NCI-H1694 treated with DMSO at 0.1 percent for 48 hours (cell line): ENCODE data around the gene VMP1.

Experiments used
- DNase-seq: peaks from one replicate; lab custom pipeline; 2025; lab: John Stamatoyannopoulos, UW

Gene VMP1

GRCh38 chr17:59707149-59707970 is at the start of gene VMP1, which contains the start of gene PTRH2:
Gene VMP1, plus strand, starts transcription at chr17:59707654. Its CDS starts 23,793 bp downstream, at chr17:59731447.
Gene PTRH2, minus strand, starts transcription at chr17:59707430. Its CDS starts 9,452 bp downstream, at chr17:59697978.
- peak; percentile 99 for DNase-seq

DNA sequence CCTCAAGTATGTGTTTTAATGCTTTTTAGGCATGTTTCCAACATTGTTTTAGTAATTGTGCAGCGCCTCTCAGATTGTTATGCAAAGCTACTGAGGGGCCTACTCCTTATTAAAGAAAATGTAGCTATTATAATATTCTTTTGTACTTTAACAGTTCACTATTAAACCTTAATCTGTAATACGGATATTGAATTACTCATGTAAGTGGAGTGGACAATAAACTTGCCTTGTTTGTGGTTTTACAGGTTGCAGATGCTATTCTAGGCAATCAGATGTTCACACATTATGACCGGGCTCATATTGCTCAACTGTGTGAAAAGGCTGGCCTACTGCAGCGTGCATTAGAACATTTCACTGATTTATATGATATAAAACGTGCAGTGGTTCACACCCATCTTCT is 41.2 kb upstream of the VMP1 start:
- DNase-seq: no peak

DNA sequence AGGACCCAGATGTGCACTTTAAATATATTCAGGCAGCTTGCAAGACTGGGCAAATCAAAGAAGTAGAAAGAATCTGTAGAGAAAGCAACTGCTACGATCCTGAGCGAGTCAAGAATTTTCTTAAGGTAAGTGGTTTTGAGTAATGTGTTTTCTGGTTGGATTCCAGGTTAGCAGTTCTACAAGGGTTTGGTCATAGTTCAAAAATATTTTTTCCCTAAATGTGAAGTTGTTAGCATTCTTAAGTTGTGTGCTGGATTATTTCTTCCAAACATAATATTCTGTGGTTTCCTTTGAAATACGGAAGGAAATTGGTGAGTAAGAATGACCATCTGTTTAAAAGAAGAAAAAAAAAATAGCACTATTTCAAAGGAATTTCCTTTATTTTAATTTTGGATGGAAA is 38.6 kb upstream of the VMP1 start:
- no peak for DNase-seq

- DNase-seq: no peak
These were observed 38.0 kb upstream of the VMP1 start for GRCh38 chr17:59669411-59669810.

DNA sequence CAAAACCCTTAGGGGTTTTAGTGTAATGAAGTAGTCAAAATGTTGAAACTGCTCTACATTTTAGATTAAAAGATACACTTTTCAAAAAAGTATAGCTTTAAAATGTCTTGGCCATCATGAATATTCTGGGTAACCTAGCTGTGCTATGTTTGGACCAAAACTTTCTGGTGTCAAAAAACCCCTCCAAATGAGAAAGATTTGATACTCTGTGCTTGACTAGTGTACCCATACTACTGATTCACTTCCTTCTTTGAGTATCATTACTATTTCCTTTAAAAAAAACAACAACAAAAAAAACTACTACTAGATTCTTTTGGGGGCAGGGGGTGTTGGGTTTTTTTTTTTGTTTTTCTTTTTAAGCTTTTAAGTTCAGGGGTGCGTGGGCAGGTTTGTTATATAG is 37.5 kb upstream of the VMP1 start:
- DNase-seq: no peak

DNA sequence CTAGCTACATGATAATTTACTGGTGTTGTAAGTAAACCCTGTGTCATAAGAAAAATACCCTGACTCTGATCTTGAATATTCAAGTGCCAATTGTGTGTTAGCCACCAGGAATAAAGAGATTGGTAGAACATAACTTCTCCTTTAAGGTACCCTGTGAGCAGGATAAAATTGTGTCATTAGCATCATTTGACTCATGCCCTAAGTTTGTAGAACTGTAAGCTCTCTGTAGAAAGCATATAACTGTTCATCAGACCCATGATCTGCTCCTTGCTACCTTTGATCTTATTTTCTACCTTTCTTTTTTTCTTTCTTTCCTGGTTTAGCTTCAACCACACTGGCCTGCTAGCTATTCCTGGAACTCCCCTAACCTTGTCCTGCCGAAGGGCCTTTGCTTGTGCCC is 36.1 kb upstream of the VMP1 start:
- DNase-seq: no peak

DNA sequence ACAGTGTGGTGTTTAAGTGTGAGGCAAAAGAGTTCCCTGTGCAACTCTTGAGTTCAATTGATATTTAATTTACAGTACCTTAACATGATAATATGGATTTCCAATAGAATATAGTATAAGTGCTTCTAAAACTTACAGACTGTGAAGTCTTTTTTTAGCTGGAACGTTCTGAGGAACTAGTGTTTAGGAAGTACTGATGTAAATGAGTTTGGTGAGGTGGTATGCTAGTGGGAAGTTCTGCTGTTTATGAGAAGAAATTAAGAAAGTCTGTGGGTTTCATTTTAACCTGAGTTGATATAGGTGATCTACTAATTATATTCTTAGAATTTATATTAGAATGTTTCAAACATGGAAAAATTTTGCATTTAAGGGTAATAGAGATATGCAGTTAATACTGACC is 32.2 kb upstream of the VMP1 start:
- DNase-seq: no peak

GRCh38 chr17:59676716-59677115 is 30.7 kb upstream of the VMP1 start:
- no peak for DNase-seq

- no peak for DNase-seq
These were observed 28.5 kb upstream of the VMP1 start for GRCh38 chr17:59678918-59679317.

DNA sequence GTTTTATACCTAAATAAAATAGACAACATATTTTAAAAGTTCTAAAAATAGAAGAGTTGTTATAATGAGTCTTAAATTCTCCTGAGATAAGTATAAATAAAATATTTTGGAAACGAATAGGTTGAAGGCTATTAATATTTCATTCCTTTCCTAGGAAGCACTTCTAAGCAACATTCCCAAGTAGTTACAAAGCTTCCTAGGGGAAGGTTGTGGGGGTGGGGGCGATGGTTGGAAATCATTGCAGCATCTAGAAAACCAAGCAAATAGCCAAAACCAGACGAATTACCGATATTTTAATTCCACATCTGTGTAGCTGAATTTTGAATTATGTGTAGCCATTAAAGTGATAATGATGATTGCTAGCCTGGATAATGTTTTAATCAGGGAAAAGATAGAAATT is 27.1 kb upstream of the VMP1 start:
- DNase-seq: no peak

- DNase-seq: no peak
These were observed 24.2 kb upstream of the VMP1 start for GRCh38 chr17:59683283-59683682.

DNA sequence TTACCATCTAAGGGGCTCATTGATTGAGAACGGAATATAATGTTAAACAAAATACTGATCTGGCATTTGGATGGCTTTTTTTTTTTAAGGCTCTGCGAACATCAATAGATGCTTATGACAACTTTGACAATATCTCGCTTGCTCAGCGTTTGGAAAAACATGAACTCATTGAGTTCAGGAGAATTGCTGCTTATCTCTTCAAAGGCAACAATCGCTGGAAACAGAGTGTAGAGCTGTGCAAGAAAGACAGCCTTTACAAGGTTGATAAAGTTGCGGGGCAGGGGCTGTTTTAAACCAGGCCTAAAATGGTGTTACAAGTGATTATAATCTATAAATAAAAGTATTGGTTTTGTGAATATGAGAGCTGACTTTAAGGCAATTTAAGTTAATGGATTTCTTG is 22.5 kb upstream of the VMP1 start:
- DNase-seq: no peak

DNA sequence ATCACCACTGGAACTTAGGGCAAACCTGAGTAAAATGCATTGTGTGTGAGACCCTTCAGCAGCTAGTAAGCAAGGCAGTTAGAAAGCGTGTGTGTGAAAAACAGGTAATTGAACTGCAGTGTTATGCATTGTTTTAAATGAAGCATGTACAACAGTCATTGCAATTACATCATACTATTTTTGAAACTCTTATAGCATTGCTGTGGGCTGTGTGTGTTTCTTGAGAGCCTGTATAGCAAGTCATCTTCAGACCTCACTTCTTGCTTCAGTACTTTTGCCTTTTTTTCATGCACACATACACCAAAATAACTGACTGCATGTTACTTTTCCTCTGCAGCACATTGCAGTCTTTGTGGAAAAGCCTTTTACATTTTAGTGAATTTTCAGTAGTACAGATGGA is 19.4 kb upstream of the VMP1 start:
- no peak for DNase-seq

- DNase-seq: no peak
These were observed 19.0 kb upstream of the VMP1 start for GRCh38 chr17:59688496-59688895.

DNA sequence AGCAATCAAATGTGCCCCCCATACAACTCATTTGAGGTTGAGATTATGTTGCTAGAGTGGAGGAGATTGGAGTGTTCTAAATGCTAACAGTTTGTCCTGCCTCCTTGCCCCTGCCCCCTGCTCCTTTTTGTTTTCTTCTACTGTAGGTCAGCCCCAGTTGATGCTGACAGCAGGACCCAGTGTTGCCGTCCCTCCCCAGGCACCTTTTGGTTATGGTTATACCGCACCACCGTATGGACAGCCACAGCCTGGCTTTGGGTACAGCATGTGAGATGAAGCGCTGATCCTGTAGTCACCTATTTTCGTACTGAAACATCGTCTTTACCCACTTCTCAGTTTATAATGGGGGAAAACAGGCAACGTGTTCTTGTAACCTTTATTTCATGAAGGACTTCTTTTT is 13.9 kb upstream of the VMP1 start:
- DNase-seq: no peak

DNA sequence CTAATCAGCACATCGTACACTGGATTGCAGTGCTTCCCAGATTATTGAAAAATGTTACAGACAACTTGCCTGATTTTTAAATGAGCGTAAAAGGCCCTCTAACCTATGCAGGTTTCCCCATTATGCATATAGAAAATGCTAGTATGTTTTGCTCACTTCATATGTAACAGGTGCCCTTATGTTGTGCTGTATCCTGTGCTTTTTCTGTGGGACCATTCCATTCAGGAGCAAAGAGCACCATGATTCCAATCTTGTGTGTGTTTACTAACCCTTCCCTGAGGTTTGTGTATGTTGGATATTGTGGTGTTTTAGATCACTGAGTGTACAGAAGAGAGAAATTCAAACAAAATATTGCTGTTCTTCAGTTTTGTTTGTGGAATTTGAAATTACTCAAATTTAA is 13.1 kb upstream of the VMP1 start:
- DNase-seq: no peak

DNA sequence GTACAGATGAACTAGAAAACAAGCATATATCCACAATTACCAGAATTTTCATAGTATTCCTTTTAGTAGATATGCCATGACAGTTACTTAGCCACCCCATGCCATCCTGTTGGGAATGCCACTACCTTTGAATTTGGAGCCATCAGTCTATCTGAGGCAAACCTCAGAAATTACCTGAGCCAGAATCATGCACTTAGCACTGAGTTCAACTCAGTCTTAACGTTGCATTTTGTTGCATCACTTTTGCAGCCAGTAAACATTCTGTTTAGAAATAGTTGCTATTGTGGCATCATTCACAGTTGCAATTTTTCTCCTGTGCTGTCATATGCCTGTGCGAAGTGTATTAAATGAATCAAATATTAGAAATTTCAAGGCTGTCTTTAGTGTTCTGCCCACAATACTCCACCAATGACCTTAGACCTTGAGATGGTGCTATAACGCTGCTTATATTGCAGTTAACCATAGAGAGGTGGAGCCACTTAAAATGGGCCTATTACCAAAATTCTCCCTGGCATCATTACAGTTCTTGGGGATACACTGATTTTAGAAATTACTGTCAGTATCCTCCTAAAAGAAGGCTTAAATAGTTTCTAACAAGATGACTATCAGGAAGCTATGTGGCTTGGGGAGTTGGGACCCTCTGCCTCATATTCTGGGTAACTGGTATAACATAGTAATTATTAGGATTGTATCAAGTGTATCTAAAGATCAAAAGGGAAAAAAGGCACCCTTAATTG is 11.3 kb upstream of the VMP1 start:
- no peak for DNase-seq

GRCh38 chr17:59696682-59697277 is 10.7 kb upstream of the VMP1 start:
- DNase-seq: no peak

DNA sequence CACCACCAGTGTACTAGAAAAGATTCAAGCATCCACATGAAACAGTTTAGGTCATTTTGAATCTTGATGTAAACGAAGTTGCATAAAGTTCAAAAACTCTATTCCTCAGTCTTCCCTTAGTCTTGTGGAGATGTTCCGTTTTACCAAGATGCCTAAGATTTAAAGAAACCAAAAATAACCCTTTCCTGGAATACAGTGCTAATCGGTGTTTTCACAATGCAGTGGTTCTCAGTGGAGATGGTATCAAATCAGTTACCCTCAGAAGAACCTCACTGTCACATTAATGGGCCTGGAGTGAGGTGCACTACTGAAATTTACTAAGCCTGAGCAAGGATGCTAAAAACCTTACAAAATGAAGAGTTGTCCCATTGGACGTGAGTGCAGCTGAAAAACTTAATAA is 9.3 kb upstream of the VMP1 start:
- no peak for DNase-seq

DNA sequence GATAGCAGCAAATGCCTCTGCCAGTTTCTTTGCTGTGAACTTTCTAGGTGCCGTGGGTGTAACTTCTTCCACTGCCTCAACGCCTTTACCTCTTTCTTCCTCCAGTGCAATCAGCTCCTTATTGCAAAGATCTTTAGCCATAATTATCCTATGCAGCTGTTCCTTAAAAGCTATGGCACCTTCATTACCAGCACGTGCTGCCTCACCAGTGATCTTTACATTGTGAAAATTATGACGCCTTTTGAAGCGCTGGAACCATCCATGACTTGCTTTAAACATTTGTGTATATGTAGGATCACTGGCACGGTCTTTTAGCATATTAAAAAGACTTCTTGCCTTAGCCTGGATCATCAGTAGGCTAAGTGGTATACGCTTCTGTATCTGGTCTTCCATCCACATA is 8.2 kb upstream of the VMP1 start:
- DNase-seq: no peak

GRCh38 chr17:59699786-59700185 is 7.7 kb upstream of the VMP1 start:
- no peak for DNase-seq

DNA sequence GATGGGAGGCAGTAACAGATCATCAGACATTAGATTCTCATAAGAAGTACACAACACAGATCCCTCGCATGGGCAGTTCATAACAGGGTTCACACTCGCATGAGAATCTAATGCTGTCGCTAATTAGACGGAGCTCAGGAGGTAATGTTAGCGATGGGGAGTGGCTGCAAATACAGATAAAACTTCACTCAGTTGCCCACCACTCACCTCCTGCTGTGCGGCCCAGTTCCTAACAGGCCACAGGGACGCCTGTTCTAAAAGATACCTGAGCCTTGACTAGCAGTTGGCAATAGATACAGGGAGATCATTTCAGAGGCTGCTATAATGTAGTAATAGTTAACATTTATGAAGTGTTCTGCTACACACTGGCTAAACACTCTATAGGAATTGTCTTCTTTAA is 5.2 kb upstream of the VMP1 start:
- DNase-seq: no peak

DNA sequence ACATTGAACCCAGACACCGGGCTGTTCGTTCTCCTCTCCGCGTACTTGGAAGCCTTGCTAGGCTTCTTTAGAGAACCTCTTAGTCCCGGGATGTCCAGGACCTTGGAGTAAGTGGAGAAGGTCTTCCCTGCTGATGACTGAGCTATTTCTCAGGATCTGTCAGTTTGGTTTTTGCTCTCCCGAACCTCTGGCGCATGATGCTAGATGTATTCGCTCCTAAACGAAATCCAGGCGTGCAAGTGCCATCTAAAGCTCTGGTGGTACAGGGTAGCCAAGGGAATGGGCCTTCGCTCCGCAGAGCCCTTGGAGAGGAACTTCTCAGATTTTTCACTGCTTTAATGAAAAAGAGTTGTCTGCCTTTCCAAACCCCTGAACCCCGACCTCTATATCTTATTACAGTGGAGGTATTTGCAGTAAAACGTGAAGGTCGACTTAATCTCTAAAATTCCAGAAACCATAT is 547 bp downstream of the VMP1 start:
- no peak for DNase-seq
